HepG2 (cell line): Measurements from ENCODE around the gene DENND5A. TPM values are rescaled to one million over a fixed set of nuclear protein-coding genes. Genes with fewer than 3 reads are reported as not detected.
A peak's percentile ranks its signal among the peaks of the same experiment; 100 is the strongest.

Source experiments
- ARNT2 ChIP-seq: sonication (generic); formaldehyde crosslinking; IDR thresholded peaks from 2 replicates; pipeline ENCODE4 v1.8.0; 2022; ENCODE audit warnings: mild to moderate bottlenecking, low read depth, missing genetic modification reagents, moderate library complexity
- FOXC1 ChIP-seq: sonication (generic); formaldehyde crosslinking; IDR thresholded peaks from 2 replicates; pipeline ENCODE4 v1.8.0; 2022; ENCODE audit warnings: mild to moderate bottlenecking, missing genetic modification reagents, borderline replicate concordance
- HNF4A ChIP-seq: sonication (generic); formaldehyde crosslinking; IDR thresholded peaks from 2 replicates; pipeline ENCODE4 v1.4.0; 2020; ENCODE audit warnings: missing genetic modification reagents
- MAX ChIP-seq: IDR thresholded peaks from 2 replicates; pipeline ENCODE4 v1.6.1; 2012; ENCODE audit warnings: inconsistent platforms
- MEF2D ChIP-seq: sonication (generic); formaldehyde crosslinking; IDR thresholded peaks from 2 replicates; pipeline ENCODE4 v1.5.1; 2020; ENCODE audit warnings: mild to moderate bottlenecking, missing genetic modification reagents
- PRDM10 ChIP-seq: sonication (generic); formaldehyde crosslinking; IDR thresholded peaks from 2 replicates; pipeline ENCODE4 v1.4.0; 2020; ENCODE audit warnings: low read depth, missing genetic modification reagents
- TARDBP ChIP-seq: sonication (generic); formaldehyde crosslinking; IDR thresholded peaks from 2 replicates; pipeline ENCODE4 v1.8.0; 2022; ENCODE audit warnings: mild to moderate bottlenecking, missing genetic modification reagents
- ZMYM2 ChIP-seq: sonication (generic); formaldehyde crosslinking; IDR thresholded peaks from 2 replicates; pipeline ENCODE4 v1.8.0; 2022; ENCODE audit warnings: mild to moderate bottlenecking, missing genetic modification reagents
- ZNF275 ChIP-seq: sonication (generic); formaldehyde crosslinking; IDR thresholded peaks from 2 replicates; pipeline ENCODE4 v1.8.0; 2022; ENCODE audit warnings: missing genetic modification reagents, mild to moderate bottlenecking, inconsistent platforms, borderline replicate concordance
- polyA plus RNA-seq, 8 experiments: library from polyadenylated mRNA; depleted of rRNA in 3 of 8; stranded (reverse) in 7 of 8; unstranded in 1 of 8; fragments of >200 nt; fragmentation: Illumina TruSeq in 4 of 8; extraction: Trizol in 4 of 8; gene quantifications; 2 replicates each; pipeline versions ENCODE4 v1.2.1 to v1.2.3, GENCODE V29; 2011 to 2016; ENCODE audit warnings: low read depth in 4 of 8, missing spikeins in 1 of 8, mixed read lengths in 1 of 8; ENCODE audit not compliant: insufficient read depth in 1 of 8
- total RNA-seq, 5 experiments: library from RNA; depleted of rRNA; stranded (reverse); fragments of >200 nt; fragmentation: Illumina TruSeq; extraction: Trizol; gene quantifications; 2 replicates each; pipeline ENCODE4 v1.2.3, GENCODE V29; 2016; ENCODE audit warnings: low read depth in 1 of 5
- TF ChIP-seq, protein P1 (sequence below): sonication (generic); formaldehyde crosslinking; IDR thresholded peaks from 2 replicates; pipeline ENCODE4 v1.4.0; 2020; ENCODE audit warnings: missing genetic modification reagents

Gene DENND5A
- total and polyA plus RNA-seq, 2 of the 13 experiments (the other 11 are each of a cell fraction or from before 2014, with no cell fraction given), result 63.3 to 145 TPM

- no peak for TF ChIP-seq ZNF275
- TF ChIP-seq, protein P1, sequence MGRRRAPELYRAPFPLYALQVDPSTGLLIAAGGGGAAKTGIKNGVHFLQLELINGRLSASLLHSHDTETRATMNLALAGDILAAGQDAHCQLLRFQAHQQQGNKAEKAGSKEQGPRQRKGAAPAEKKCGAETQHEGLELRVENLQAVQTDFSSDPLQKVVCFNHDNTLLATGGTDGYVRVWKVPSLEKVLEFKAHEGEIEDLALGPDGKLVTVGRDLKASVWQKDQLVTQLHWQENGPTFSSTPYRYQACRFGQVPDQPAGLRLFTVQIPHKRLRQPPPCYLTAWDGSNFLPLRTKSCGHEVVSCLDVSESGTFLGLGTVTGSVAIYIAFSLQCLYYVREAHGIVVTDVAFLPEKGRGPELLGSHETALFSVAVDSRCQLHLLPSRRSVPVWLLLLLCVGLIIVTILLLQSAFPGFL (CRISPR knock-in tag), result no peak
- peak; percentile 51 for TF ChIP-seq HNF4A (CRISPR knock-in tag)
- 0 out of 2 replicates have a peak, but pooled peaks have one; percentile 14 for TF ChIP-seq ZMYM2 (CRISPR knock-in tag)
- no peak for TF ChIP-seq MAX
- TF ChIP-seq TARDBP, result no peak
- TF ChIP-seq PRDM10 (CRISPR knock-in tag), result no peak
- TF ChIP-seq FOXC1 (CRISPR knock-in tag), result 0 out of 2 replicates have a peak, but pooled peaks have one; percentile 42
- no peak for TF ChIP-seq ARNT2 (CRISPR knock-in tag)
- TF ChIP-seq MEF2D, result no peak
Measured at GRCh38 chr11:9313648-9314290, 48.6 kb upstream of the DENND5A start (continued).
